T-helper 2 cell treated with Interferon-gamma antibody and Interleukin-4, amounts not matched to agents 5 μg/mL and 100 μg/mL, for 36 hours (primary cell): ENCODE results near the gene OLIG1.
A peak's percentile ranks its signal among the peaks of the same experiment; 100 is the strongest.

ENCODE experiments used
- DNase-seq: peaks from one replicate; pipeline ENCODE4 v3.0.0; 2021; ENCODE audit warnings: low spot score
- H3K27ac Mint-ChIP-seq: one replicate; pipeline ENCODE4 v1.8.0; 2021; ENCODE audit warnings: mild to moderate bottlenecking, mixed read lengths
- H3K27me3 Mint-ChIP-seq: one replicate; pipeline ENCODE4 v1.8.0; 2021; ENCODE audit warnings: low read depth, mixed read lengths
- H3K36me3 Mint-ChIP-seq: one replicate; pipeline ENCODE4 v1.8.0; 2021; ENCODE audit warnings: low read depth, mixed read lengths
- H3K4me1 Mint-ChIP-seq: one replicate; pipeline ENCODE4 v1.8.0; 2021; ENCODE audit warnings: low read depth, mixed read lengths
- H3K4me3 Mint-ChIP-seq: one replicate; pipeline ENCODE4 v1.8.0; 2022; ENCODE audit warnings: mild to moderate bottlenecking, moderate library complexity, mixed read lengths
- H3K9me3 Mint-ChIP-seq: one replicate; pipeline ENCODE4 v1.8.0; 2021; ENCODE audit warnings: mixed read lengths

Gene OLIG1

DNA sequence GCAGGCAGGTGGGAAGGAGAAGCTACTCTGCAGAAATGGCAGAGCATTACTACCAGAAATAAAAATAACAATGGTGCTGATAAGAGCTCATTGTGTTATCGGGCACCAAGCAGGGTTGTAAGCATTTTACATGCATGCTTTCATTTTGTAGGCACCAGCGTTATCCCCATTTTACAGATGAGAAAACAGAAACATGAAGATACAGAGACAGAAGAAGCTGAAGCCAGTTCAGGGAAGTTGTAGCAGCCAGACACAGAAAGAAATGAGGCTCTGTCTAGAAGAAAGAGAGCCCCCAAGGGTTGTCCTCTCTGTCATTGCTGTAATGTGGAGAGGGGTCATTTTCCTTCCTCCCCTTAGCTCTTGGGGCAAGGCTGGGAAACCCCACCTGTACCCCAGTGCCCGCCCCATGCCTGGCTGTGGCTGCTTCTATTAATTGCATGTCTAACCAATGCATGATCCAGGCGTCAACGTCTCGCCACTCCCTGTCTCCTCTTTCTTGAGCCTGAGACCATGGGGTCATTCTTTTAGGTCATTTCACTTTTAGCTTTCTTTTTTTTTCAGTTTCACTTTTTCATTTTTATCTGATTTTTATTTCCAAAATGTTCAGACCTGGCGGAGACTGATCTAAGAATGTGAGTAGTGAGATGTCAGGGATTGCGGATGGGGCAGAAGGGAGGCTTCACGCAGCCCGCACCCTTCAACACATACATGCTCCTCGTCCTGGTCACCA is 6.8 kb downstream of the OLIG1 start:
- no peaks in the 10 kb centered on the region for H3K36me3 Mint-ChIP-seq
- no peak for DNase-seq
- H3K27me3 Mint-ChIP-seq: peaks cover 61% of the 10 kb centered on the region
- H3K27ac Mint-ChIP-seq: no peak overlapping the region
- H3K4me3 Mint-ChIP-seq: no peak overlapping the region
- H3K9me3 Mint-ChIP-seq: no peaks in the 10 kb centered on the region
- peaks cover 9% of the 10 kb centered on the region for H3K4me1 Mint-ChIP-seq

DNA sequence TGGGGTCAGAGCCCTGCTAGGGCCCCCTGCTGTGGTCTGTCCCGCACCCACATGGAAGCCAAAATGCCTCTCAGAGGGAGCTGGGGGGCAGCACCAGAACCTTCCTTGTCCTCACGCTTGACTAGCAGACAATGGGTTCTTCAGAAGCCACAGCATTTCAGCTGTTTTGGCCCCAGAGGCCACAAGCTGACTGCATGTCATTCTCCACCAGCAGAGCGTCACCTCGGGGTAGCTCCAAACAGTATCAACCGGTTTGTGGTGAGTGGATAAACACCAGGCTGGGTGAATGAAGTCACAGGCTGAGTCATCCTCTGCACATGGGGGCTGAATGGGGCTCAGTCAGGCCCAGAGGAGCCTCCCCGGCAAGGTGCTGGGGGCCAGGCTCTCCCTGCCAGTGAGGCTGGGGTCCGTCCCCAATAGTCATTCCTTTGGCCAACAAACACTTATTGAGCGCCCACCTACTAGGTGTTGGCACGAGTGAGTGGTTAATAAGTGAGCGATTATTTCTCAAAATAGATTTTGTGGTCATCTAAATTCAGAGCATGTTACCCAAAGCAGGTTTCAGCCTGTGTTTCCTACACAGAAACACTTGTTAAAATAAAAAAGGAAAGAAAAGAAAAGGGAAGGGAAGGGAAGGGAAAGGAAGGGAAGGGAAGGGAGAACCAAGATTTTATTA is 9.1 kb downstream of the OLIG1 start:
- no peak overlapping the region for H3K4me3 Mint-ChIP-seq
- H3K36me3 Mint-ChIP-seq: no peaks in the 10 kb centered on the region
- H3K9me3 Mint-ChIP-seq: no peaks in the 10 kb centered on the region
- peaks cover 38% of the 10 kb centered on the region for H3K27me3 Mint-ChIP-seq
- peaks cover 6% of the 10 kb centered on the region for H3K4me1 Mint-ChIP-seq
- no peak overlapping the region for H3K27ac Mint-ChIP-seq
- DNase-seq: peak; percentile 29

DNA sequence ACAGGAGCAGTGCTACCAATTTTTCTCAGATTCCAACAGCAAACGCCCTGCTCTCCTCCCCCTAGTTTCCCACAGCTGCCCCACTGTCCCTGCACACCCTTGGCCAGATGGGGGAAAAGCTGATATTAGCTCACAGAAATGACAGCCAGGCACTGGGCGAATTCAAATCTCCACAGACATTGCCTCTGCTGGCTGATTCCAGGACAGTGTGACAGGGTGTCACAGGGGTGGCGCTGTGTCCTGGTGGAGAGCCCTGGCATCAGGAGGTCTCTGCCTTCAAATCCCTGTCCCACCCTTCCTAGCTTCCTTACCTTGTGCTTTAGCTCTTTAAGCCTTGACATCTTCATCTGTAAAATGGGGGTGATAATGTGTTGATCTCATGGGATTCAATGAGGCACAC is 10.4 kb downstream of the OLIG1 start:
- H3K27me3 Mint-ChIP-seq: peaks cover 36% of the 10 kb centered on the region
- H3K36me3 Mint-ChIP-seq: no peaks in the 10 kb centered on the region
- peaks cover 6% of the 10 kb centered on the region for H3K4me1 Mint-ChIP-seq
- DNase-seq: no peak
- no peaks in the 10 kb centered on the region for H3K9me3 Mint-ChIP-seq
- no peak overlapping the region for H3K4me3 Mint-ChIP-seq
- no peak overlapping the region for H3K27ac Mint-ChIP-seq

DNA sequence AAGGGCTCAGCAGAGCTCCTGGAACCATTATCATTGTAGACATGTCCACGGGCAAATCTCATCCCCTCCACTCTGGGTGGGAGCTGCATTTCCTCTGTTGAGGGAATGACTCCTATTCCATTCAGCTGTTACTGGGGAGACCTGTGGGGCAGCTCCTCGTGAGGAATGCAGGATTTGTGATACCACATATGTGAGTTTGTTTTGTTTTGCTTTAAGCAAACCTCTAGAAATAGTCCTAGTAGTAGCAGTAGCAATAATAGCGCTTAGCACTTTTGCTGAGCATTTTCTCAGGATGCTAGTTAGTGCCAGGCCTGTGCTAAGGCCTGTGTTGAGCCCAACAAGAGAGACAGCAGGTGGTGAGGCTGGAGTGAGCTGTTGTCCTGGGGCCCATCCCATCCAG is 10.8 kb downstream of the OLIG1 start:
- no peak for DNase-seq
- Mint-ChIP-seq H3K27me3 (peaks cover 32% of the 10 kb centered on the region), H3K4me1 (peaks cover 6% of the 10 kb centered on the region), H3K36me3 (no peaks in the 10 kb centered on the region), H3K27ac (no peak overlapping the region), H3K4me3 (no peak overlapping the region), H3K9me3 (no peaks in the 10 kb centered on the region)

DNA sequence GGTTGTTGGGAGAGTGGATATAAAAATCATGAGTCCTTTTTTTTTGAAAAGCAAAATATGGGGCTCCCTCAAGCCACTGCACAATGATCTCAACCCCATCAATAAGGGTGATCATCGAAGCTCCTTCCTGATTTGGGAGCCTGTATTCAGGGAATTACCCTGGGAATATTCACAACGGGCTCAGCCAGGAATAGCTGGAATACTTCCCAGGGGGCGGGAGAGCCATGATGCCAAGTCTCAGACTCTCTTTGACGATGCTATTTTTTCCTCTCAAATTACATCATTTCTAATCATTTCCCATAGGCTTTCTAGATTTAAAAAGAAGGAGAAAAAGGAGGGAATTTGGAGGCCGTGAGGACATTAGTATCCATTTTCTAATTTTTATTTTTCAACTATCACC is 18.4 kb downstream of the OLIG1 start:
- H3K9me3 Mint-ChIP-seq: no peaks in the 10 kb centered on the region

DNA sequence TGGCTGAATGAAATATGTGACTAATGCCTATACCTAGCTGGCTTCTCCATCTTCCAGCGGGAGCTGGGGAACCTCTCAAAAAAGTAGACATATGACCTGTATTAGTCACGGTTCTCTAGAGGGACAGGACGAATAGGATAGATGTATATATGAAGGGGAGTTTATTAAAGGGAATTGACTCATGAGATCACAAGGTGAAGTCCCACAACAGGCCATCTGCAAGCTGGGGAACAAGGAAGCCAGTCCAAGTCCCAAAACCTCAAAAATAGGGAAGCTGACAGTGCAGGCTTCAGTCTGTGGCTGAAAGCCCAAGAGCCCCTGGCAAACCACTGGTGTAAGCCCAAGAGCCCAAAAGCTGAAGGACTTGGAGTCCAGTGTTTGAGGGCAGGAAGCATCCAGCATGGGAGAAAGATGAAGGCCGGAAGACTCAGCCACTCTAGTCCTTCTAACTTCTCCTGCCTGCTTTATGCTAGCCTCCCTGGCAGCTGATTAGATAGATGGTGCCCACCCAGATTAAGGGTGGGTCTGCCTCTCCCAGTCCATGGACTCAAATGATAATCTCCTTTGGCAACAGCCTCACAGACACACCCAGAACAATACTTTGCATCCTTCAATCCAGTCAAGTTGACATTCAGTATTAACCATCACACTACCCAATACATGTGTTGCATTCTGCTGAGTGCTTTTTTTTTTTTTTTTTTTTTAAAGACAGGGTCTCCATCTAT is 19.6 kb downstream of the OLIG1 start:
- Mint-ChIP-seq H3K4me3 (no peak overlapping the region), H3K4me1 (no peaks in the 10 kb centered on the region), H3K27ac (no peak overlapping the region), H3K36me3 (no peaks in the 10 kb centered on the region), H3K27me3 (peaks cover 13% of the 10 kb centered on the region), H3K9me3 (no peaks in the 10 kb centered on the region)
- no peak for DNase-seq

More for the DNA sequence above, 18.4 kb downstream of the OLIG1 start:
- H3K4me3 Mint-ChIP-seq: no peak overlapping the region
- H3K27ac Mint-ChIP-seq: no peak overlapping the region
- H3K27me3 Mint-ChIP-seq: peaks cover 15% of the 10 kb centered on the region
- no peaks in the 10 kb centered on the region for H3K36me3 Mint-ChIP-seq
- H3K4me1 Mint-ChIP-seq: no peaks in the 10 kb centered on the region
- DNase-seq: no peak

- H3K4me3 Mint-ChIP-seq: no peak overlapping the region
- H3K9me3 Mint-ChIP-seq: no peaks in the 10 kb centered on the region
- DNase-seq: no peak
- H3K4me1 Mint-ChIP-seq: no peaks in the 10 kb centered on the region
- H3K27ac Mint-ChIP-seq: no peak overlapping the region
- H3K27me3 Mint-ChIP-seq: peaks cover 14% of the 10 kb centered on the region
- no peaks in the 10 kb centered on the region for H3K36me3 Mint-ChIP-seq
Measured at GRCh38 chr21:33096426-33096825, 26.5 kb downstream of the OLIG1 start.

- no peak overlapping the region for H3K4me3 Mint-ChIP-seq
Measured at GRCh38 chr21:33099131-33099530, 29.2 kb downstream of the OLIG1 start.

DNA sequence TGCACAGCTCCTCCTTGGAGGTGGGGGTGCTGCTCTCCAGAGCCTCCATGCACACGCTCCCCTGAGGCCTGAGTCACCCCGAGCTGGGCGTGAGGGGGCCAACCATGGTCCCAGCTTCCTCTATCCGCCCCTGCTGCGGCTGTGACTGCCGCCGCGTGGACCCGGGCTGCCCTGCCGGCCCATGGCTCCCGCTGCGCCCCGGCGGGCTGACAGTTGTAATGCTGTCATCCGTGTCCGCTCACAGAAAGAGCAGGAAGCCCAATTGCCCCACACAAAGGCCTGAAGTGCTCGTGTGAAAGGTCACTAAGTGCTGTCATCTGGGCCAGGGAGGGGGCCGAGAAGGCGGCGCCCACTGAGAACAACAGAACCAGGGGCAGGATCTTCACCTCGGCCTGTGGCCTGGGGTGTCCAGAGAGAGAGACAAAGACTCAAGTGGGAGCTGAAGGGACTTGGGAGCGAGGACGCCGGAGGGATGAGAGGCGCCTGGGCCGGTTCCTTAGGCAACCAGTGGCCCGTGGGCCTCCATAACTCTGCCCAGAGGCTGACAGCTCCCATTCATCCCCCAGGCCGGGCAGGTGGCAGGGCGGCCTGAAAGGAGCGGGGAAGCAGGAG is 31.5 kb downstream of the OLIG1 start:
- Mint-ChIP-seq H3K4me1 (no peaks in the 10 kb centered on the region), H3K27ac (no peak overlapping the region), H3K9me3 (no peaks in the 10 kb centered on the region), H3K27me3 (peaks cover 29% of the 10 kb centered on the region), H3K4me3 (no peak overlapping the region), H3K36me3 (no peaks in the 10 kb centered on the region)
- no peak for DNase-seq

More at GRCh38 chr21:33099131-33099530, 29.2 kb downstream of the OLIG1 start:
- H3K27me3 Mint-ChIP-seq: peaks cover 23% of the 10 kb centered on the region
- no peaks in the 10 kb centered on the region for H3K36me3 Mint-ChIP-seq
- DNase-seq: no peak
- H3K4me1 Mint-ChIP-seq: no peaks in the 10 kb centered on the region
- H3K27ac Mint-ChIP-seq: no peak overlapping the region
- no peaks in the 10 kb centered on the region for H3K9me3 Mint-ChIP-seq

GRCh38 chr21:33105088-33105487 is 35.1 kb downstream of the OLIG1 start:
- Mint-ChIP-seq H3K4me3 (no peak overlapping the region), H3K4me1 (peaks cover 2% of the 10 kb centered on the region), H3K27me3 (peaks cover 43% of the 10 kb centered on the region)

GRCh38 chr21:33108228-33108627 is 38.3 kb downstream of the OLIG1 start:
- H3K27me3 Mint-ChIP-seq: peaks cover 66% of the 10 kb centered on the region
- no peaks in the 10 kb centered on the region for H3K9me3 Mint-ChIP-seq
- DNase-seq: no peak
- H3K27ac Mint-ChIP-seq: no peak overlapping the region
- no peak overlapping the region for H3K4me3 Mint-ChIP-seq
- no peaks in the 10 kb centered on the region for H3K36me3 Mint-ChIP-seq
- H3K4me1 Mint-ChIP-seq: peaks cover 2% of the 10 kb centered on the region

More at GRCh38 chr21:33105088-33105487, 35.1 kb downstream of the OLIG1 start:
- Mint-ChIP-seq H3K36me3 (no peaks in the 10 kb centered on the region), H3K27ac (no peak overlapping the region), H3K9me3 (no peaks in the 10 kb centered on the region)
- no peak for DNase-seq

DNA sequence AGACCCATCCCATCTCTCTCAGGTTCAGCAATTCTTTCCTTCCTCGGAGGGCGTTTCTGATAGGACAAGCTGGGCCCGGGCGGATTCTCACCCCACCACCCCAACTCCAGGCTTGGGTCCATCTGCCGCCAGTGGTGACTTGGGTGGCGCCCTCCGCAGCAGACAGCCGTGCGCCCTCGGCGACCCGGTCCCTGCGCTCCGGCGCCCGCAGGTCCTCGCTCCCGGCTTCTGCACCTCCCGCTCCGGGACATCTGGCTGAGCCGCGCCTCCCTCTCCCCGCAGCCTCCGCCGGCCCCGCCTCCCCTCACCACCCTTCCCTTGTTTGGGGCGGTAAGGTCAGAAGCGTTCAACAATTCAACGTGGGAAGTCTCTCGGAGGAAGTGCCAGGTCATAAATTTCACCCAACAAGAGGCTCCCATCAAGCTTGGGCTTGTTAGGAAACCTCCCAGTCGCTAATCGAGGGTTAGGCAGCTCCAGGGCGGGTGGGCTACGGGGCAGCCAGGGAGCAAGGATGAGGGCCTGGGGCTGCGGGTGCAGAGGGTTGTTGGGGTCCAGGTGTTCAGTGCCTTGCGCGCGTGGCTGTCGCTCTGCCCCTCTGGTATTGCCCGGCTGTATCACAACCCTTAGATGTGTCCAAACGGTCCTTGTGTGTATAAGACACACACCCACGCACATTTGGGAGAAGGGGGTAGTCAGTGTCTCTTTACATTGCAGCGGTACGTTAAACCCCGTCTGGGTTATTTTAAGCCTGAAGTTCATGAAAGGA is 39.8 kb downstream of the OLIG1 start:
- Mint-ChIP-seq H3K27me3 (peaks cover 63% of the 10 kb centered on the region), H3K36me3 (no peaks in the 10 kb centered on the region), H3K9me3 (no peaks in the 10 kb centered on the region), H3K4me1 (peaks cover 2% of the 10 kb centered on the region), H3K4me3 (peak overlapping the region; percentile 42), H3K27ac (no peak overlapping the region)
- no peak for DNase-seq

GRCh38 chr21:33110340-33110715 is 40.4 kb downstream of the OLIG1 start:
- peaks cover 2% of the 10 kb centered on the region for H3K4me1 Mint-ChIP-seq
- peaks cover 63% of the 10 kb centered on the region for H3K27me3 Mint-ChIP-seq
- H3K9me3 Mint-ChIP-seq: no peaks in the 10 kb centered on the region
- no peak overlapping the region for H3K4me3 Mint-ChIP-seq
- DNase-seq: no peak
- H3K36me3 Mint-ChIP-seq: no peaks in the 10 kb centered on the region
- no peak overlapping the region for H3K27ac Mint-ChIP-seq
